GM18858 (cell line): Measurements from ENCODE around the gene LRRC8E.

Source experiments
- ATAC-seq: cut with Tn5 transposase; IDR thresholded peaks from one replicate; pipeline ENCODE4 v1.9.1; 2021; ENCODE audit not compliant: unreplicated experiment

Gene LRRC8E

DNA sequence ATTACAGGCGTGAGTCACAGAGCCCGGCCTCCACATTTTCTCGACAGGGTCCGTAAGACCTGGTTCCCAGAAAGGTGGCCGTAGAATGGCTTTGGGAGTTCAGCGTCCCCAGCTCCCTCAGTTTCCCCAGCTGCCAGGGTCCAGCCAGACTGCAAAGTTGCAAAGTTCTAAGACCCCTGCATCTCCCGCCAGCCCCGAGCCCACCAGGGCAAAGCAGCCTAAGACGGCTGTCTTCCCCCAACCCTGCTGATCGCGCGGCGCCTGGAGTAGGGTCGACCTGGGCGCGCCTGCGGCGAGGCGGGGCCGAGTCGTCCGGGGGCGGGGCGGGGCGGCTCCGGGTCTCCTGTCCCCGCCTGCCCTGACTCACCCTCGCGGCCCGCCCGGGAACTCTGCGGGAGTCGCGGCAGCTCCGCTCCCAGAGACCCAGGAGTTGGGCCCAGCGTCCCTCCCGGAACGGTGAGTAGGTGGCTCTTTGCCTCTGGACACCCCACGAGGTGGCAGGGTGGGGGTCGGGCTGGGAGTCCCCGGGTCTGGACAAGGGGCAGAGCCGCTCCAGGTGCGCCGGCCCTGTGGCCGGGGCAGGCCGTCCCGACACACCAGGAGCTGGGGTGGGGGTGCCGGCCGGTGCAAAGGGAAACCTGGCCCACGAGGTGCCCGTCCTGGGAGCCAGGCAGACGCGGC is at the start of gene LRRC8E:
LRRC8E (plus strand) TSS at position 366 of the 681 bp plus-strand sequence. CDS start 7,094 bp downstream, outside the sequence.
- ATAC-seq: no peak

DNA sequence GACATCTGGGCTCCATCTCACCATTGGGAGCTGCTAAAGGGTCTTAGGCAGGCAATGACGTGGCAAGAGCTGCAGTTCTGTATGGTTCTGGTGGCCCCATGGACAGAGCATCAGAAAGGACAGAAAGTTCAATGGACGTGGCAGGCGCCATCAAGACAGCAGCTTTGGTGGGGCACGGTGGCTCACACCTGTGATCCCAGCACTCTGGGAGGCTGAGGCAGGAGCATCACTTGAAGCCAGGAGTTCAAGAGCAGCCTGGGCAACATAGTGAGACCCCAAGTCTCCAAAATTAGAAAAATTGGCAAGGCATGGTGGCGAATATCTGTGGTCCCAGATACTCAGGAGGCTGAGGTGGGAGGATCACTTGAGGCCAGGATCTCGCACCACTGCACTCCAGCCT is 48.8 kb upstream of the LRRC8E start:
- ATAC-seq: no peak

DNA sequence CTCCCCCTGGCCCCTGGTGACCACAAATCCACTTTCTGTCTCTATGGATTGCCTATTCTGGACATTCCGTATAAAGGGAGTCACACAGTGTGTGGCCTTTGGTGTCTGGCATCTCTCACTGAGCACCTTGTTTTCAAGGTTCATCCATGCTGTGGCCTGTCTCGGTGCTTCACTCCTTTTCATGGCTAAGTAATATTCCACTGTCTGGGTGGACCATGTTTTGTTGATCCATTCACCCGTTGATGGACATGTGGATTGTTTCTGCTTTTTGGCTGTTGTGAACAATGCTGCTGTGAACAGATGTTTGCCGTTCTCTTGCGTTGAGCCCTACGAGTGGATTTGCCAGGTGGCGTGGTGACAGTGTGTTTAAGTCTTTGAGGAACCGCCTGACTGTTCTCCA is 47.7 kb upstream of the LRRC8E start:
- no peak for ATAC-seq

DNA sequence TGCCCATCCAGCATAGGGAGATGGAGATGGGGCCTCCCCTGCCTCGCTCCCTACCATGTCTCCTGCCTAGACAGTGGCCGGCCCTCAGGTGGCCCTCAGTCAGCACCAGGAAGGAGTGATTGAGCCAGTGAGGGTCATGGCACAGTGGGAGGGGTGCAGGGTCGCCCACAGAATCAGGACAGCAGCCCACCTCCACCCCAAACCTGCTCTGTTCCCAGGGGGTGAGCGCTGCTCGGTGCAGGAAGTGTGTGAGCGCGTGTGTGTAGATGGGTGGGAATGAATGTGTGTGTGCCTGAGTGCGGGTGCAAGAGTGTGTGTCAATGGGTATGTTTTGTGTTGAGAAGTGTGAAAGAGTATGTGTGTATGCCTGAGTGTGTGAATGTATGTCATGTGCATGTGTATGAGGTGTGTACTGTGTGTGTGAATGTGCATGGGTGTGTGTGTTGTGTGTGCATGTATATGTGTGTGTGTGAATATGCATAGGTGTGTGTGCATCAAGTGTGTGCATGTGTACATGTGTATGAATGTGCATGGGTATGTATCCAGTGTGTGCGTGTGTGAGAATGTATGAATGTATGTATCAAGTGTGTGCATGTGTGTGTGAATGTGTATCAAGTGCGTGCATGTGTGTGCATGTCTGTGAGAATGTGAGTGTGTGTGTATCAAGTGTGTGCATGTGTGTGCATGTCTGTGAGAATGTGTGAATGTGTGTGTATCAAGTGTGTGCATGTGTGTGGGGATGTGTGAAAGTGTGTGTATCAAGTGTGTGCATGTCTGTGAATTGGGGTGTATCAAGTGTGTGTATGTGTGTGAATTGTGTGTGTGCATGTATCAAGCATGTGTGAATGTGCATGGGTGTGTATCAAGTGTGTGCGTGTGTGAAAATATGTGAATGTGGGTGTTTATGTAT is 46.3 kb upstream of the LRRC8E start:
- ATAC-seq: no peak

DNA sequence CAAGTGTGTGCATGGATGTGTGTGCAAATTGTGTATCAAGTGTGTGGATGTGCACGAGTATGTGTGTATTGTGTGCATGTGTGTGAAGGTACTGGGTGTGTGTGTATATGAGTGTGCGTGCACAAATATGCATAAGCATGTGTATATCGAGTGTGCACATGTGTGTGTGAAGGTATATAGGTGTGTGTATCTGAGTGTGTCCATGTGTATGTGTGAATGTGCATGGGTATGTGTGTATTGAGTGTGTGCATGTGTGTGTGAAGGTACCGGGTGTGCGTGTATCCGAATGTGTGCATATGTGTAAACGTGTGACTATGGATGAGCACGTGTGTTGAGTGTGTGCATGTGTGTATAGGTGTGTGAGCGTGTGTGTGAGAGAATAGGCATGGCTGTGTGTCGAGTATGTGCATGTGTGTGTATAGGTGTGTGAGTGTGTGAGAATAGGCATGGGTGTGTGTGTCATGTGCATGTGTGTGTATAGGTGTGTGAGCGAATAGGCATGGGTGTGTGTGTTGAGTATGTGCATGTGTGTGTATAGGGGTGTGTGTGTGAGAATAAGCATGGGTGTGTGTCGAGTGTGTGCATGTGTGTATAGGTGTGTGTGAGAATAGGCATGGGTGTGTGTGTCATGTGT is 45.5 kb upstream of the LRRC8E start:
- ATAC-seq: no peak

DNA sequence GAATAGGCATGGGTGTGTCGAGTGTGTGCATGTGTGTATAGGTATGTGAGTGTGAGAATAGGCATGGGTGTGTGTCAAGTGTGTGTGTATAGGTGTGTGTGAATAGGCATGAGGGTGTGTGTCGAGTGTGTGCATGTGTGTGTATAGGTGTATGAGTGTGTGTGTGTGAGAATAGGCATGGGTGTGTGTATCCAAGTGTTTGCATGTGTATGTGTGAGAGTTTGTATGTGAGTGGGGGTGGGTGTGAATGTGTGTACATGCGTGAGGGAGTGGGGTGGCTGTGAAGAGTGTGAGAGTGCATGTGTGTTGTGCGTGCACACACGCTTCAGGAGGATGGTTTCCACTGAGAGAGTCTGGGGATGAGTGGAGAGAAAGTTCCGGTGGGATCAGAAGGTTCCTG is 44.8 kb upstream of the LRRC8E start:
- no peak for ATAC-seq

DNA sequence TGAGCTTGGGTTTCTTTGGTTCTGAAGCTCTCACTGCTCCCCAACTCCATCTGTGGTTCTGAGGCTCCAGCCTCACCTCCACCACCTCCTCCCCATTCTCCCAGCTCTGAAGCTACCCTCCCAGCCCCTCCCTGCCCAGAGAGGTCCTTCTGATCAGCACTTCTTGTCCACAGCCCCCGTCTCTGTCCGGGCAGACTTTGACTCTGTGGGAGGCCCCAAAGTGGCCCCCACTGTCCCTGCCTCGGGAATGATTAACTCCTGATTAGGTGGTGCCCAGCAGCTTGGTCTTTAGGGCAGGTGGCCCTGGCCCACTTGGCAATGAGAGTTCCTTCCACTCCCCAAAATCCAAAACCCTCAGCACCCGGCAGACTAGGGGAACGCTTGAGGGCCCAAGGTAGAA is 43.9 kb upstream of the LRRC8E start:
- ATAC-seq: no peak

DNA sequence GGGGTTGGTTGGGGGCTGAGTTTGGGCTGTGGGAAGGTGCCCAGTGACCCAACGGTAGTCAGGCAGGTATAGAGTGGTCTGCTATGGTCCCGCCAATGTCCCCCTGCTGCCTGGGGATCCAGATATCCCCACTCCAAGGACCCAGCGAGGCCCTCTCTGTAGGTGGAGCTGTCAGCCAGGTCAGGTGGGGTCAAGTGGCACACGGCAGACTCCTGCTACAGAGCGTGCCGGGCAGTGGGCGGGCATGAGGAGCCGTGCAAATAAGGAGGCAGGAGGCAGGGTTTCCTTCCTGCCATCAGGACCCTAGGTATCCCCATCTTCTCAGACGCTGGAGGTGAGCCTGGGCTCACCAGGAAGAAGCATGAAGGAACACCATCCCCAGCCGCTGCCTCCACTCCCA is 43.4 kb upstream of the LRRC8E start:
- no peak for ATAC-seq

DNA sequence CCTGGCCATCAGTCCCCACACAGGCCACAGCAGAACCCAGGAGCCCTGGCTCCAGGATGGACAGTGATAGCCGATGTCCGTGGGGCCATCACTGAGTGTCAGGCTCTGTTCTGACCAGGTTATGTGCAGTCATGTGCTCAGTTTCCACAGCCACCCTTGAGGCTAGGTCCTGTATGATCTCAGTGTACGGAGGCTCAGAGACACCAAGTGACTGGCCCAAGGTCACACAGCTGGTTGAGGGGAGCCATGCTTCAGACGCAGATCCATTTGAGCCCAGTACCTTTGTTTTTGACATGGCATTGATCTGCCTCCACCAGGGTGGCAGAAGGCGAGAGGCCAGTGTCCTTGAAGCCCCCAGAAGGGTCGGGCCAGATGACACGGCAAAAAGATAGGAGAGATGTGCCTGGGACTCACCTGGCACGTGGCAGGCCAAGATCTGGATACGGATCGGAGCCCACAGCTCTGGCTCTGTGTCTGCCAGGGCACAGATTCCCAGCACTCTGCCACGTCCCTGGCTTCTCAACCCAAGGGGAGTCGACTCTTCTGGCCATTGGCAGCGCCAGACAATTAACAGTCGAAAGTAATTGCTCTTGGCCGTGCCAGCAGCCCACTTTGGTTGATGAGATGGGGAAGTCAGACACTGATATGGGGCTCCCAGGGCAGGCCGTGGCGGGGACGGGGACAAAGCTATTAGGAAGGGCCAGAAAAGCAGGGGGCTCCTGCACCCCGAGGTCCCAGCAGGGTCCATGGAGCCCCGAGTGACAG is 42.7 kb upstream of the LRRC8E start:
- no peak for ATAC-seq

DNA sequence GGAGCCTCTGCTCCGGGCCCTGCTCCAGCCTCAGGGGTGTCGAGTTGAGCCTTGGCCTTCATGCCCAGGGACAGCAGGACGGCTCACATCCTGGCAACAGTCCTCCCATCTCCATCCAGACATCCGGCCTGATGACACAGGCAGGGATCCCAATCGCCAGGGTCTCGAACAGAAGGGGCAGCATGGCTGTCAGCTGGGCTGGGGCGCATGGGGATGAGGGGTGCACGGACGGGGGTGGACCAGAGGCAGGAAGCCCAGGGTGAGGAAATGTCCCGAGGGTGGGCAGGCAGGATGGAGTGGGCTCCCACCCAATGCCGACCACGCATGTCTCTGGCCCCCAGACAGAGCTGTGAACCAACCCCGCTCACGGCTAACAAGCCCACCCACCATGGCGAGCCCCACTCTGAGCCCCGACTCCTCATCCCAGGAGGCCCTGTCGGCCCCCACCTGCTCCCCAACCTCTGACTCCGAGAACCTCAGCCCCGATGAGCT is 42.1 kb upstream of the LRRC8E start:
- no peak for ATAC-seq

DNA sequence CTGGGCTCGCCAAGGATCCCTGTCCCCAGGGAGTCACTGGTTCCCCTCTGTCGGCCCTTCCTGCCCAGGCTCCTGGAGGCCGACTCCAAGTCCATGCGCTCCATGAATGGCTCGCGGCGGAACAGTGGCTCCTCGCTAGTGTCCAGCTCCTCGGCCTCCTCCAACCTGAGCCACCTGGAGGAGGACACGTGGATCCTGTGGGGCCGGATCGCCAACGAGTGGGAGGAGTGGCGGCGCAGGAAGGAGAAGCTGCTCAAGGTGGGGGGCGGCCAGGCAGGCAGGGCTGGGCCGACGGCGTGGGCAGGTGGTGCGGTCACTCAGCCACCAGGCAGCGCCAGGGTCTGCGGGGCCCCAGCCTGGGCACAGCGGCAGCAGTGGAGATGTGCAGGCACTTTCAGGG is 40.6 kb upstream of the LRRC8E start:
- ATAC-seq: no peak

DNA sequence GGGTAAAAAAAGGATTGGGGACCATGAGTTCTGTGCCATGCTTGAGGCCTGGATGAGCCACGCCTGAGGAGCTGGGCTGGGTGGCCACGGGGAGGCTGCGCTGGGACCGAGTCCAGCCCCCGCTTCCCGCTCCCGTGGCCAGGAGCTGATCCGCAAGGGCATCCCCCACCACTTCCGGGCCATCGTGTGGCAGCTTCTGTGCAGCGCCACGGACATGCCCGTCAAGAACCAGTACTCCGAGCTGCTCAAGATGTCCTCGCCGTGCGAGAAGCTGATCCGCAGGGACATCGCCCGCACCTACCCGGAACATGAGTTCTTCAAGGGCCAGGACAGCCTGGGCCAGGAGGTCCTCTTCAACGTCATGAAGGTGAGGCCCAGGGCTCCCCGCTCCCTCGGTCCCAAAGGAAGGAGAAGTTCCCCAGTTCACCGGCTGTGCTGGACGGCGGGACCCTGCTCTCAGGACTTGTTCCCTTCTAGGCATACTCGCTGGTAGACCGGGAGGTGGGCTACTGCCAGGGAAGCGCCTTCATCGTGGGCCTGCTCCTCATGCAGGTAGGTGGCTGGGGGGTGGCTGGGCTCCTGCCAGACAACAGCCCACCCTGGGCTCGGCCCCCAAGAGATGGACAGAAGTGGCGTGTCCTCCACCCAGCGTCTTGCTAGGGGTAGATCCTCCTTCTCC is 39.4 kb upstream of the LRRC8E start:
- ATAC-seq: no peak

DNA sequence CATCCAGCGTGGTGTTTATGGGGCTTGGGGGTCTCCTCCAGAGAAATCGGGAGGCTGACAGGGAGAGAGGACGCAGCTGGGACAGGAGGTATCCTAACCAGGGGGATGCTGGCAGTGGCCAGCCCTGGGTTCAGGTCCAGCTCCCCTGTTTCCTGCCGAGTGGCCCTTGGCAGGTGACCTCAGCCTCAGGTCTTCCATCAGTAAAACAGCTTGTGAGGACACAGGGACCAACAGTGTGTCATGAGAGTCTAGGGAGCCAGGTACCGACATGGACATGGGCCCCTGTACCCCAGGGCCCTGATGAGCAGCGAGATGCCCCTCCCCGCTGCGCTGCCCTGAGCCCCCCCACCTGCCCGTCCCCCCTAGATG is 38.7 kb upstream of the LRRC8E start:
- no peak for ATAC-seq

DNA sequence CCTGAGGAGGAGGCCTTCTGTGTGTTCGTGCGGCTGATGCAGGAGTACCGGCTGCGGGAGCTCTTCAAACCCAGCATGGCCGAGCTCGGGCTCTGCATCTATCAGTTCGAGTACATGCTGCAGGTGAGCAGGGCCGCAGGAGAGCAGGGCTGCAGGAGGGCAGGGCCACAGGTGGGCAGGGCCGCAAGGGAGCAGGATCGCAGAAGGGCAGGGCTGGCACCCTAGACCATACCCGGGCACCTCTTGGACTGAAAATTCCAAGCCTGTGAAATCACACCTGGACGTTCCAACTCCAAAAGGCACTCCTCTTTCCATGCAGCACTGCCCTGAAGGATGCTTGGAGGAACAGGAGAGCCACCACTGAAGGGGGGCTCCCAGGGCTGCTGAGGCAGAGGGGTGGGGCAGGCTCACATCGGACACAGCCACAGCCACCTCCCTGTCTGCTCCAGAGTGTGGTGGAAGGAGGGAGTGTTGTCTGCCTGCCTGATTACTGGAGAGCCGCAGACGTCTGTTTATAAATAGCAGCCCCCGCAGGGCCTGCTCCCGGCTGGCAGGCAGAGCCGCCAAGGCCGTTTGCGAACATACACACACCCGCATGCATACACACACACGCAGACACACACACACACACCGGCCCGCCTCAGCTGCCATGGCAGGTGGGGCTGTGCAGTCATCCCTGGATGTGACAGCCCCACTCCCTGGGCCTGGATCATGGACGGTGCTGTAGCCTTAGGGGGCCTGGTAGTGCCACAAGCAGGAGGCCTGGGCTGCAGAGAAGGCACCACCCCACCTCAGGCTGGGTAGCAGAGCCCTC is 38.1 kb upstream of the LRRC8E start:
- ATAC-seq: no peak

DNA sequence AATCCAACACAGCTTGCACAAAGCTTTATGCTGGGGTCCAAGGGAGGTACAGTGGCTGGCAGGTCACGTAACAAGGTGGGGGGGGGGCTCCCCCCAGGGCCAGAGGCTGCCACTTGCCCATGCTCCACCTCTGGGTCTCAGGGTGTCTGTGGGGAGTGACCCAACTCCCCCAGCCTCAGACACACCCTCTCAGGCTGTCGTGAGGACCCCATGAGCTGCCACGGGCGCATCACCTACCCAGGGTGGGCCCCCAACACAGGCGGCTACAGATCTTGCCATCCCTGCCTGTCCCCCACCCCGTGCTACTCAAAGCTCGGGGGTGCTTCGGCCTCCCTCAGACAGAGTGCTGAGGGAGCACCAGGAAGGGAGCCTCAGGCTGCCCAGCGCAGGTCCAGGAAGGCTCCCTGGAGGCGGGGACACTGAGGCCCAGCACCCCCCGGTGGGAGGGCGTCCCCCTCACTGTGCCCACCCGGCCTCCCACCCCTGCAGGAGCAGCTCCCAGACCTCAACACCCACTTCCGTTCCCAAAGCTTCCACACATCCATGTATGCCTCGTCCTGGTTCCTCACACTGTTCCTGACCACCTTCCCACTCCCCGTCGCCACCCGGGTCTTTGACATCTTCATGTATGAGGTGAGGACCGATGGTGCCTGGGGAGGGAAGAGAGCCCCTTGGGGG is 37.2 kb upstream of the LRRC8E start:
- ATAC-seq: no peak

DNA sequence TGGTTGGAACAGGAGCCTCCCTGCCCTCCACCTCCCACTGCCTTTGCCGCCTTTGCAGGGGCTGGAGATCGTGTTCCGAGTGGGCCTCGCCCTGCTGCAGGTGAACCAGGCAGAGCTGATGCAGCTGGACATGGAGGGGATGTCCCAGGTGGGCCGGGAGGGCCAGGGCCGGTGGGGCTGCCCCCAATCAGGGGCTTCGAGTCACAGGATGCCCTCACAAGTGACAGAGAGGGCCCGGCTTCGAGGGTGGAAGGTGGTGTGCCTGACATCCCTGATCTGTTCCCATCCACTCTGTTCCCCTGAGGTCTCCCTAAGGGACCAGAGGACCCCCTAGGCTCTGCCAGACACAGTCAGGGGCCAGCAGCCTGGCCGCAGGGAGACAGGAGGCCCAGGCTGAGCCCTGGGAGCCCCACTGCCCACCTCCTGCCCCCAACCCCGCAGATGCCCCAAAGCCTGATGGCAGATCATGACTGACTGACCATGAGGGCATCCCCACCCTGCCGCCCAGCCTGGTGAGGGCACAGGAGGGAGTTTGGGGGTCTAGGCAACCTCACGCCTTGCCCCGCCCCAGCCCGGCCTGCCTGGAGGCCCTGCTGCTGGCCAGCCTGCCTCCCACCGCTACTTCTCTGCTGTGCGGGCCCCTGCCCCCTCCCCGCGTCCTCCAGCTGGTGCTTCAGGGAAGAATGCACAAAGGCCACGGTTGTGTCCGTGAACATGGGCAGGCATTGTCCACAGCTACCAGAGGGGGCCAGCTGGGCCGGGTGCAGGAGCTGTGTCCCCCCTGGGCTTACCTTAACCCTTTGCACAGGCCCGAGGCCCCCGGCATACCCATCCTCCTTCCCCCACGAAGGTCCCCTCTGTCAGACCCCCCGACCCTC is 36.4 kb upstream of the LRRC8E start:
- no peak for ATAC-seq

DNA sequence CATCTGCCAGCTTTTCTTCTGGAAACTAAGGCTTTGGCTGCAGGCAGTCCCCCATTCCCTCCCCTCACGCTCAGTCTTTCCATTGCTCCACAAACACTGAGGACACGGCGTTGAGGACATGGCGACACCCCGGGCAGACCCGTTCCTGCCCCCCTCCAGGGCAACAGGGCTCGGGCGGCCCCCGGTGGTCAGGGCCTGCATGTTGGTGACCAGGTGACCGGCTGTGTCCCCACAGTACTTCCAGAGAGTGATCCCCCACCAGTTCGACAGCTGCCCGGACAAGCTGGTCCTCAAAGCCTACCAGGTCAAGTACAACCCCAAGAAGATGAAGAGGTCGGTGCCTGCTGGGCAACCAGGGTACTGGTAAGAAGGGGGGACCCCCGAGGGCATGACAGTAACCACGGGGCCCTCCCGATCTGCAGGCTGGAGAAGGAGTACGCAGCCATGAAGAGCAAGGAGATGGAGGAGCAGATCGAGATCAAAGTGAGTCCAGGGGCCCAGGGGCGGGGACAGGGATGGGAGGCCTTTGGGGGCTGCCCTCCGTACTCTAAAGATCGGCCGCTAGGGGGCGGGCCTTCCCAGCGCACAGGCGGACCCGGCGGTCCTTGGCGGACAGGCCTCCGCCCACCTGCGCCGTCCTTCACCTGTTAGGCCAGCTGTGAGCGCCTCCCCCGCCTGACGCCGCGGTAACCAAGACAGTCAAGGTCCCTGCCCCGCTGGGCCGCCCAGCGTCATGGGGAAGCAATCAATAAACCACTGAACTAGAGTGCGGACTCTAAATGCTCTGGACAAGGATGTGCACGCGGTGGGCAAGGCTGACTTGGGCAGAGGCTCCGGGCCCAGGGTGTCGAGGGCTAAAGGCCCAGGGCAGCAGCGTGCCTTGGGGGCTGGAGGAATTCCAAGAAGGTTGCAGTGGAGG is 35.2 kb upstream of the LRRC8E start:
- ATAC-seq: no peak
